H1 (cell line): ENCODE measurements around the gene GINS2. TPM values are rescaled to one million over a fixed set of nuclear protein-coding genes. Genes with fewer than 3 reads are reported as not detected.

Experiments used
- CREB1 ChIP-seq: IDR thresholded peaks from 2 replicates; pipeline ENCODE4 v1.6.1; 2012; ENCODE audit warnings: inconsistent platforms
- KDM5A ChIP-seq: fragments of 200-600 bp; IDR thresholded peaks from 2 replicates; pipeline ENCODE4 v1.7.1; 2012; ENCODE audit warnings: mild to moderate bottlenecking, low read length, inconsistent platforms, mixed read lengths
- polyA plus RNA-seq, 7 experiments: library from polyadenylated mRNA; depleted of rRNA in 3 of 7; stranded (reverse) in 5 of 7; unstranded in 2 of 7; fragments of >200 nt in 5 of 7; fragments of 200-250 nt in 2 of 7; gene quantifications; 1 replicate in 5 of 7; 2 replicates in 1 of 7; 4 replicates in 1 of 7; pipeline versions ENCODE4 v1.2.1 to v1.2.3, GENCODE V29; 2011 to 2013; ENCODE audit warnings: missing spikeins in 2 of 7, mixed read lengths in 2 of 7
- total RNA-seq: library from RNA; stranded (reverse); fragmentation: NEBNext Ultra II Directional; extraction: Animal tissue kit (Norgen Biotek cat#: 25700); gene quantifications from 2 replicates; pipeline ENCODE4 v1.2.1, GENCODE V29; 2021

GINS2 gene
- total and polyA plus RNA-seq, 2 of the 8 experiments (the other 6 are each of a cell fraction or from before 2014, with no cell fraction given): 29.4 to 59.1 TPM

DNA sequence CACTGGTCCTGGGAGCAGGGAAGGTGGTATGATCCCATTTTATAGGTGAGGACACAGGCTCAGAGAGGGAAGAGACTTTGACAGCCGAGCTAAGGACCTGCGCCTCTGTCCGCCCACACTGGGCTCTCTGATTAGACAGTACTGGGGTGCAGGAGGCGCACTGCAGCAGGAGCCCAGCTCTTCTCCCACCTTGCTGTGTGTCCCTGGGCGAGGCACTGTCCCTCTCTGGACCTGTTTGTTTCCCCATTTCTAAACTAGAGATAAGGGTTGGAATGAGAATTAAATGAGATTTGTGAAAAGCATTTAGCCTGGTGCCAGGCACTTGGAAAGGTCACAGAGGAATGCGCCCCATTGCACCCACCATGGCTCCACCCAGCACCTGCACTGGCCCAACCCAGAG lies 19.6 kb upstream of the GINS2 start (continued):
- TF ChIP-seq CREB1 (no peak), KDM5A (no peak)
- TF ChIP-seq, all 59 proteins: peak for 0
